HG02981 (cell line): ENCODE measurements around the gene CENPT.
"Not testable (repeated sequence)": the region's sequence is repeated elsewhere in the genome, so short reads cannot be mapped to it uniquely, and the experiment has no call there.

Experiments
- ATAC-seq: cut with Tn5 transposase; IDR thresholded peaks from one replicate; pipeline ENCODE4 v1.9.1; 2021; ENCODE audit warnings: mild to moderate bottlenecking, moderate library complexity; ENCODE audit not compliant: unreplicated experiment

The CENPT gene

GRCh38 chr16:67877064-67877463, 29.6 kb upstream of the CENPT start:
- ATAC-seq: no peak

GRCh38 chr16:67874372-67874771, 26.9 kb upstream of the CENPT start:
- no peak for ATAC-seq

GRCh38 chr16:67873435-67874370, 26.2 kb upstream of the CENPT start:
- peak; percentile 9 for ATAC-seq

- peak; percentile 75 for ATAC-seq
These were observed 25.3 kb upstream of the CENPT start, which contains the start of gene EDC4 for GRCh38 chr16:67872631-67873434. EDC4 (plus strand) TSS chr16:67873052; CDS start chr16:67873262, 210 bp downstream.

- ATAC-seq: no peak
These were observed 24.7 kb upstream of the CENPT start for GRCh38 chr16:67872131-67872630.

- no peak for ATAC-seq
These were observed 23.8 kb upstream of the CENPT start for GRCh38 chr16:67871256-67871655.

- ATAC-seq: no peak
These were observed 22.2 kb upstream of the CENPT start for GRCh38 chr16:67869653-67870052.

- ATAC-seq: no peak
These were observed 20.8 kb upstream of the CENPT start for GRCh38 chr16:67868290-67868689.

GRCh38 chr16:67865318-67865717, 17.8 kb upstream of the CENPT start:
- no peak for ATAC-seq

- ATAC-seq: no peak
These were observed 17.1 kb upstream of the CENPT start for GRCh38 chr16:67864594-67864993.

GRCh38 chr16:67864044-67864443, 16.6 kb upstream of the CENPT start:
- ATAC-seq: not testable (repeated sequence)

GRCh38 chr16:67862623-67863583, 15.4 kb upstream of the CENPT start:
- no peak for ATAC-seq

- no peak for ATAC-seq
These were observed 14.4 kb upstream of the CENPT start for GRCh38 chr16:67861877-67862276.

GRCh38 chr16:67860589-67861398, 13.3 kb upstream of the CENPT start:
- ATAC-seq: no peak

- ATAC-seq: no peak
These were observed 11.0 kb upstream of the CENPT start for GRCh38 chr16:67858500-67858899.

- ATAC-seq: no peak
These were observed 10.2 kb upstream of the CENPT start for GRCh38 chr16:67857547-67858233.

GRCh38 chr16:67856927-67857546, 9.5 kb upstream of the CENPT start:
- no peak for ATAC-seq

GRCh38 chr16:67855789-67856188, 8.3 kb upstream of the CENPT start:
- ATAC-seq: no peak

GRCh38 chr16:67853670-67854069, 6.2 kb upstream of the CENPT start:
- ATAC-seq: no peak
